ENCODE results near the gene KRT80.

Gene KRT80

DNA sequence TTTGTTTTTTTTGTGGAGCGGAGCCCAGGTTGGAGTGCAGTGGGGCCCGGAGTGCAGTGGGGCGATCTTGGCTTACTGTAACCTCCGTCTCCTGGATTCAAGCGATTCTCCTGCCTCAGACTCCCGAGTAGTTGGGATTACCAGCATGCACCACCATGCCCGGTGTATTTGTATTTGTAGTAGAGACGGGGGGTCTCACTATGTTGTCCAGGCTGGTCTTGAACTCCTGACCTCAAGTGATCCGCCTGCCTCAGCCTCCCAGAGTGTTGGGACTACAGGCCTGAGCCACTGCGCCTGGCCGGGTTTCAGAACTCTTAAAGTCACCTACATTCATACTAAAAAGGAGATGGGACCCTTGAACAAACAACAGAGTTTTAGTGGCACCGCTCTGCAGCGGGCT is 52.7 kb downstream of the KRT80 start:
- DNase-seq (ENCODE audit: low read depth, low spot score) = no peak

GRCh38 chr12:52137746-52138145 is 54.1 kb downstream of the KRT80 start:
- no peak for DNase-seq (ENCODE audit: low read depth, low spot score)

DNA sequence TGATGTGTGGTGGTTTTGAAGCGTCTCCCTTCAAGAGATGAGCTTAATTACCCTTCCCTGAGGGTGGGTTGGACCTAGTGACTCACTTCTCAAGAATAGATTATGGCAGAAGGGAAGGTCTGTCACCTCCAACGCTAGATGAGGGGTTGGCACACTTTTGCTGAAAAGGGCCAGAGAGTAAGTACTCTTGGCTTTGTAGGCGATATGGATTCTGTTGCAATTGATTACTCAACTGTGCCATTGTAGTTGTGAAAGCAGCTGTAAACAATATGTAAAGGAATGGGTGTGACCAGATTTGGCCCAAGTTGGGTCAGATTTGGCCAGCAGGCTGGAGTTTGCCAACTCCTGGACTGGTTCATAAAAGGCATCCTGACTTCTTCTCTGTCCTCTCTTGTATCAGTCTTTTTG is 59.1 kb downstream of the KRT80 start:
- no peak for DNase-seq (ENCODE audit: low read depth, low spot score)

- DNase-seq (ENCODE audit: low read depth, low spot score) = no peak
Measured at GRCh38 chr12:52130711-52131110, 61.1 kb downstream of the KRT80 start.

DNA sequence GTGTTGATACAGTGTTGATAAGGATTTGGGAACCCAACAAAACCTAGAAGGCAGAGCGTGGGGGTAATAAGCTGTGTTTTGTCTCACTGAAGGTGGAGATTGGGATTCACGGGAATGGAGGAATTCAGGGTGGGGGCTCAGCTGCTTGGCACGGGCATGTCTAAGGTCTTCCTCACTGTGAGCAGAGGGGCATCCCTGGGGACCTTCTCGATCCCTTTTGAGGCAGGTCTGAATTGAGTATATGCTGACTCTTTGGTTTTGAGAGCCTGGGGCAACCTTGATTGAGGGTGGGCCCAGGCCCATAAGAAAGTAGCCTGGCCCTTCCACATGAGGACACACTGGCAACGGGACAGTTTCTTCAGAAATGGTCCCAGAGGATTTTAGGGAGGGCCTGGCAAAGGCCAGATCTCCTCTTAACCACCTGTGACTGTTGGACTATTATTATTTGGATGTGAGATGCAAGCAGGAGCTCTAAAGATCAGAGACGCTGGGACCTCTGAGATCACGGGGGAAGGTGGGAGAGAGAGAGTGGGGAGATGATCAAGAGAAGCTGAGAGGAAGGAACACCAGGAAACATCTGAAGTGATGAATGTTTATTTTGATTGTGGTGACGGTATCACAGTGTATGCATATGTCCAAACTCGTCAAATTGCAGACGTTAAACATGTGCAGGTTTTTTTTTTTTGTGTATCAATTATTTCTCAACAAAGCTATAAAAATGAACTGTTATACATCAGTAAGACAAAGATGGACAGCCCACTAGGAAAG is 63.9 kb downstream of the KRT80 start:
- DNase-seq (ENCODE audit: low read depth, low spot score) = no peak

DNA sequence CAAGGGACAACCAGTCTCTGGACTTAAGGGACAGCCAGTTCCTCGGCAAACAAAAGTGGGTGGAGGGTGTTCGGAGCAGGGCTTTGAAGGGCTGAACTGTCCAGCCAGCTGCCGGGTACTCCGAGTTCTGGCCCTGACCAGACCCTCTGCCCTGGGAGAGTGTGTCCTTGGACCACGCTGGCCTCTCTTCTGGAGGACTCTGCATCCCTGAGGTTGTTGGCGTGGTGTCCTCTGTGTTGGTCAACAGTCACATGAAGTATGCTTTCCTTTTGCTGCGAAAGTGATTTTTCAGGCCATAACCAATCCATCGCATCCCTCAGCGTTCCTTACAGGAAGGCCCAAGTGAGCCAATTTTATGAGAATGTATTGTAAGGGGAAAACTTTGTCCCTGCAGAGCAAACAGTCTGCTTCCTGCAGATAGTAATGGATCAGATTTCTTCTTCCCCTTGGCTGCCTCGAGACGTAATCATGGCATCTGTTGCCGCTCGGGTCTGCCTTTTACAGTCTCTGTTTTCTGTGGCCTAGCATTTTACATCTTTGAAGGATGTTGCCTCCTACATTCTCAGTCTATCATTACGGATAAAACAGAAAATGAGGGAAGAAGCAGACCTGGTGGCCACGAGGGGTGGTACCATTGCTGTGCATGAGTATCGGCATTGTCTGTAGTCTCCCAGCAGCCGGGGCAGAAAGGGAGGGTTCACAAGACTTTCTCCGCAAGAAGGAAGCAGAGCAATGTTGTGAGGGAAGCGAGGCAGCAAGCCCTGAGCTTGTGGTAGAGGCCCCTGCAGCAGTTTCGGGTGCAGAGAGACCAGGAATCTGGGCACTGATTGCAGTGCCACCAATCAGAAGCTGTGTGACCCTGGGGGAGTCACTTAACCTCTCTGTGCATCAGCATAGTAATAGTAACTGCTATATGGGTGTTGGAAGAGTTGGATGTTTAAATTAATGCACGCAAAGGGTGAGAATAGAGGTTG is 64.9 kb downstream of the KRT80 start:
- no peak for DNase-seq (ENCODE audit: low read depth, low spot score)

DNA sequence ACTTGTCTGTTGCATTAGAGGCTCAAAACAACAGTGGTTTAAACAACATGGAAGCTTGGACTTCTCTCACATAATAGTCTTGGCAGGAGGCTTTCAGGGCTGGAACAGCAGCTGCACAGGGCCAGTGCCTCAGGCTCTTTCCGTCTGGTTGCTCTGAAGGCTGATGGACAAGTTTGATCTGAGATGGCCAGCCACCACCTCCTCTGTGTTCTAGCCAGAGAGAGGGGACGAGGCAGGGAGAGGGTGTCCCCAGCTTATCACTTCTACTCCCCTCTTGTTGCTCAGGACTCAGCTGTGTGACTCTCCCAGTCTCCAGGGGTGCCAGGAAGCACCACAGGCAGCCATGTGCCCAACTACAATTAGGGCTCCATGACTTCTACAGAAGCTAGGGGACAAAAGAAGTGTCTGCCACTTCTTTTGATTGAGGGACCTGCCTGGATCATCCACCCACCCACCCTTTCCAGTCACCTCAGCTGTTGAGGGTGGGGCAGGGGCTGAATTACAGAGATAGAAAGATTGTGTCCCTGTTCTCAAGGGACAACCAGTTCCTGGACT is 65.7 kb downstream of the KRT80 start:
- DNase-seq (ENCODE audit: low read depth, low spot score) = no peak

DNA sequence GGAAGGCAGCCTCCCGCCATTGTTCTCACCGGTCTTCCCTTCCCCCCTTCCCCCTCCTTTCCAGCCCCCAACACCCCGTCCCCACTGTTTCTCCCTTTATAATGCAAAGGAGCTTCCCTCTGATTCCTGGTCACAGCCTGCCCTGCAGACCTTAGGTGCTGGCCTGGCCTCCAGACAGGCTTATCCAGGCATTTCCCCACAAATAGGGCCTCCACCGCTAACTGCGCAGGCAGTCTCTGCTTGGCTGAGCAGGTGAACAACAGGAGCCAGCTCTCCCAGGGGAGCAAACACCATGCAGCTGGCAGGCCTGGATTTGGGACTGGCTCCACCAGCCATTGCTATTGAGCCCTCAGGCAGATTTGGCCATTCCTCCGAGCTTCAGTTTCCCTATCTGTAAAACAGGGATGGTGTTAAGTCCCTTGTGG is 66.3 kb downstream of the KRT80 start:
- no peak for DNase-seq (ENCODE audit: low read depth, low spot score)

DNA sequence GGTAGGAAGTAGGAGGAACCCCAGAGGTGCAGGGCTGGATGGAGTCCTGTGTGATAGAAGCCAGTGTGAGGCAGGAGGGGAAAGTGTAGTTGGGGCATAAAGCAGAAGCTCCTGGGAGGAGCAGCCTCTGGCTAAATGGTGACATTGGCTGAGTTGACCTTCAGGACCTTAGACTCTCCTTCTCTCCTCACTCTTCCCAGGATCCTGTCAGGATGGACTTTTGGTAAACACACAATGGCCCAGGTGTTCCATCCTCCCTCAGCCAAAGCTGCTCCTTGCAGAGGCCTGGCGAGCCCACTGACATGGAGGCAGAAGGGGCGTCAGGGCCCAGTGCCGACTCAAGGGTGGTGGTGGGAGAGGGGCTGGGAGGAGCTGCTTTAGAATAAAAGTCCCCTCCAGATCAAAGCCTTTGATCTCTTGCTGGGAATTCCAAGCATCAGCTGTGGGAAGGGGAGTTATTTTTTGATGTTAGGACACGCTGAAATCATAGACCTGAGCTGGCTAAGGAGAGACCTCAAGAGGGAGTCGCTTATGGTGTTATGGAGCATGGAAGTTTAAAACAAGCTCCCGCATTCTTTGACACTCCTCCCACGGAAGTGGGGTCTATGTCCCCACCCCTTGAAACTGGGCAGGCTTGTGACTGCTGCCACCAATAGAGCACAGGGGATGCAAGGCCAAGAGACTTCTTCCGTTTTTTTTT is 68.2 kb downstream of the KRT80 start:
- no peak for DNase-seq (ENCODE audit: low read depth, low spot score)

DNA sequence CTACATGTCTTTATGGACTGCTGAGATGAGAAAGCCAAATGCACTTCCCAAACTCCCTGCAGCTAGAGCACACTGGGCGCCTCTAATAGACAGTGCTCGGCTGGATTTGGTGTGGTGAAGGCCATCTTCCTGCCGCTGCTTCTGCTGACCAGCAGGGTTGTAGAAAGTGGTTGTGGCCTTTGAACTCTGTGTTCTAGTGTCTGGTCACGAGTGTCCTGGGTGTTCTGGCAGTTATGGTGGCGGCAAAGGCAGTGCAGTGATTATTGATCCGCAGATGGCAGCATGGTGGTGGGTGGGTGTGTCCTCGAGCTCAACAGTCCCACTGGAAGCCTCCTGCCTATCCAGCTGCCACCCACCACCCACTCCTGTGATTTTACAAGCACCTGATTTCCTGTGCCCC is 68.9 kb downstream of the KRT80 start:
- DNase-seq (ENCODE audit: low read depth, low spot score) = no peak

DNA sequence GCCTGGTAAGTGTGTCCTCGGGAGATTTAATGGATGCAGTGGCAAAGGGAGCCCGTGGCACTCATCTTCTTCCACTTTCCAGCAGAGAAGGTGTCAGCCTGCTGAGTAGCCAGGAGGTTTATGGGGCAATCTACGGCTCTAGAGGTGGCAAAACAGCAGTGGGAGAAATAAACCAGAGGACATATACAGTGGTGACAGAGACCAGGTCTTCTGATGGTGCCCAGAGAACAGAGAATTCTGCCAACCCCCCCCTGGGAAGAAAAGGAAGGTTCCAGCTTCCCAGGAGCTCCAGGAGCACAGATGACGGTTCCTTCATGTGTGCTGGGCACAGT is 69.3 kb downstream of the KRT80 start:
- no peak for DNase-seq (ENCODE audit: low read depth, low spot score)

DNA sequence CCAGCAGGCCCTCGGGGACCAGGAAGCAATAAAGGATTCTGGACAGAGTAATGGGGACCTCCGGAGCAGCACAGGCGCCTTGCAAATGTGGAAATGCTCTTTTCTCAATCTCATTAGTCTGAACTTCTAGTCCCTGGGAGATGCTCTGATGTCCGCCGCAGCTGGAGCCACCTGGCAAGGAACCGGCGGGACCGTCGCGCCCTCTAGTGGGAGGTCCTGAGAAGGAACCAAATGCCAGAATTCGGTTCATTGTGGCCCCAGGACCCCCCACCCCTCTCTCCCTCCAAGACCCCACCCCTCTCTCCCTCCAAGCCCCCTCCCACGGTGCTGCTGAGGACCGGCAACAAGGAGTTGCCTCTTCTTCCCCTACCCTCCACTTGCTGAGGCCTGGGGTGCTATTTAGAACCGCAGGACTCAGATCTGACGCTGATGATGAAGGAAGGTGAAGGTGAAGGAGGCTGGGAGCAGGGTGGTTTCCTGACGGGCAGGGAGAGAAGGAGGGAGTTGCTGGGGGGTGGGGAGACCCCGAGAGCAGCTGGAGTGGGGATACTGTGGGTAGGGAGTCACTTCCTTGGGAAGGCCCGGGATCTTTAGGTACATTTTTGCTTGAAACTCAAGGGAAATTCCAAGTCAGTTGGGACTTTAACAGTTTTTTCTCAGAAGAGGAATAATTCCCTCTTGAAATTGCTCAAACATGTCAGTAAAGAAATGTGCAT is 69.8 kb downstream of the KRT80 start:
- no peak for DNase-seq (ENCODE audit: low read depth, low spot score)

DNA sequence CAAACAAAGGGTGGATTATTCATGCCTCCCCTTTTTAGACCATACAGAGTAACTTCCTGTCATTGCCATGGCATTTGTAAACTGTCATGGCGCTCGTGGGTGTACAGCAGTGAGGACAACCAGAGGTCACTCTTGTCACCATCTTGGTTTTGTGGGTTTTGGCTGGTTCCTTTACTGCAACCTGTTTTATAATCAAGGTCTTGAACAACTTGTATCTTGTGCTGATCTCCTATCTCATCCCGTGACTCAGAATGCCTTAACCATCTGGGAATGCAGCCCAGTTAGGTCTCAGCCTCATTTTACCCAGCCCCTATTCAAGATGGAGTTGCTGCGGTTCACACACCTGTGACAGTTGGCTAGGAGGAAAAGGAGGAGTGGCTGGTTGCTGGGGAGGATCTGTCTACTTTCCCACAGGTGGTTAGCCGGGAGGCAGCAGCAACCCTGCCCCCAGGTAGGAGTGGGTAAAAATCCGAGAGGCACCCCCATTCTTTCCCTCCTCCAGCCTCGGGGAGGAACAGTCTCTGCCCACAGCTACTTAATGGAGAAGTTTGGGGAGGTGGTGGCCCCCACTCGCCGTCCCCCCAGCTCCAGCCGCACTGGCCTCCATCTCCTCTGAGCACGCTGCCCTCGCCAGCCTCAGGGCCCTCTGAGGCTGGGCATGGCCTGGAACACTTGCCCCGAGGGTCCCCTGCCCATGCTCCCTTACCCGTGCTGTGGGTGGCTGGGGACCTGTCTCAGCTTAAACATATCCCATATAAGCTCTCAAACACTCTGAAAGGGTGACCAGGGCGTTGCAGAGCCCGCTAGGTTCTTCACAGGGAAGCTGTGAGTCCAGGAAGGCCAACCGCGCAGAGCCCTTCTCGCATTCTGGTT is 70.6 kb downstream of the KRT80 start:
- no peak for DNase-seq (ENCODE audit: low read depth, low spot score)

- no peak for DNase-seq (ENCODE audit: low read depth, low spot score)
Measured at GRCh38 chr12:52119398-52120254, 72.2 kb downstream of the KRT80 start.
